WTC11 (cell line): ENCODE measurements around the gene ANKRD18A. TPM values are rescaled to one million over a fixed set of nuclear protein-coding genes. Genes with fewer than 3 reads are reported as not detected.

Experiments
- ATAC-seq: fragments of 200-7000 bp; cut with Tn5 transposase; 2 replicates; pipeline ENCODE4 v1.10.0; 2021; ENCODE audit warnings: mild to moderate bottlenecking, moderate library complexity
- CTCF ChIA-PET: fragments of 300-600 bp; sonication (Branson Sonifier 250); formaldehyde crosslinking; loops from one replicate; lab custom pipeline; 2021; ENCODE audit warnings: antibody characterized with exemption; lab: Charles Lee
- POLR2A ChIA-PET: fragments of 350-600 bp; sonication (Branson Sonifier 250); formaldehyde crosslinking; loops from one replicate; lab custom pipeline; 2021; ENCODE audit warnings: antibody characterized with exemption; lab: Charles Lee
- DNase-seq: peaks from one replicate; pipeline ENCODE4 v3.0.0; 2021; ENCODE audit warnings: low spot score
- H3K27ac Mint-ChIP-seq: 2 replicates; pipeline ENCODE4 v1.8.0; 2021; ENCODE audit warnings: mixed read lengths
- H3K27me3 Mint-ChIP-seq: 2 replicates; pipeline ENCODE4 v1.8.0; 2021; ENCODE audit warnings: low read depth, mild to moderate bottlenecking, moderate library complexity, mixed read lengths
- H3K36me3 Mint-ChIP-seq: 2 replicates; pipeline ENCODE4 v1.8.0; 2021; ENCODE audit warnings: mixed read lengths
- H3K4me1 Mint-ChIP-seq: 2 replicates; pipeline ENCODE4 v1.8.0; 2022; ENCODE audit warnings: mixed read lengths
- H3K4me3 Mint-ChIP-seq: 2 replicates; pipeline ENCODE4 v1.8.0; 2021; ENCODE audit warnings: mild to moderate bottlenecking, moderate library complexity, mixed read lengths
- H3K9me3 Mint-ChIP-seq: 2 replicates; pipeline ENCODE4 v1.8.0; 2021; ENCODE audit warnings: mixed read lengths
- ATF1 ChIP-seq: sonication (generic); formaldehyde crosslinking; IDR thresholded peaks from 2 replicates; pipeline ENCODE4 v1.8.1; 2023; ENCODE audit warnings: mild to moderate bottlenecking, moderate library complexity, missing genetic modification reagents
- CTCF ChIP-seq: fragments of 200-600 bp; IDR thresholded peaks from 2 replicates; pipeline ENCODE4 v1.8.0; 2022; ENCODE audit warnings: antibody characterized with exemption
- FOXJ3 ChIP-seq: sonication (generic); formaldehyde crosslinking; IDR thresholded peaks from 2 replicates; pipeline ENCODE4 v1.9.0; 2021; ENCODE audit warnings: missing genetic modification reagents, mild to moderate bottlenecking, borderline replicate concordance
- FOXP4 ChIP-seq: sonication (generic); formaldehyde crosslinking; IDR thresholded peaks from 2 replicates; pipeline ENCODE4 v1.8.0; 2022; ENCODE audit warnings: mild to moderate bottlenecking, missing genetic modification reagents
- GABPB1 ChIP-seq: sonication (generic); formaldehyde crosslinking; IDR thresholded peaks from 2 replicates; pipeline ENCODE4 v1.8.1; 2023; ENCODE audit warnings: mild to moderate bottlenecking, missing genetic modification reagents
- HMGA2 ChIP-seq: fragments of 250-450 bp; sonication (Bioruptor Pico); IDR thresholded peaks from 2 replicates; pipeline ENCODE4 v1.4.0; 2021; ENCODE audit warnings: mild to moderate bottlenecking, moderate library complexity
- MLX ChIP-seq: sonication (generic); formaldehyde crosslinking; IDR thresholded peaks from 2 replicates; pipeline ENCODE4 v1.8.1; 2023; ENCODE audit warnings: mild to moderate bottlenecking, missing genetic modification reagents, moderate library complexity
- NFYB ChIP-seq: sonication (generic); formaldehyde crosslinking; conservative IDR thresholded peaks from 2 replicates; pipeline ENCODE4 v1.8.0; 2022; ENCODE audit warnings: low read depth, missing genetic modification reagents
- NR2C2 ChIP-seq: sonication (generic); formaldehyde crosslinking; IDR thresholded peaks from 2 replicates; pipeline ENCODE4 v1.8.0; 2022; ENCODE audit warnings: mild to moderate bottlenecking, missing genetic modification reagents
- NR3C1 ChIP-seq: sonication (generic); formaldehyde crosslinking; conservative IDR thresholded peaks from 2 replicates; pipeline ENCODE4 v1.8.1; 2023; ENCODE audit warnings: low read depth, mild to moderate bottlenecking, missing genetic modification reagents
- RELA ChIP-seq: sonication (generic); formaldehyde crosslinking; IDR thresholded peaks from 2 replicates; pipeline ENCODE4 v1.8.1; 2022; ENCODE audit warnings: missing genetic modification reagents, mild to moderate bottlenecking, borderline replicate concordance
- SOX15 ChIP-seq: fragments of 250-450 bp; sonication (Bioruptor Pico); IDR thresholded peaks from 2 replicates; pipeline ENCODE4 v1.9.0; 2021; ENCODE audit warnings: mild to moderate bottlenecking
- STAT6 ChIP-seq: sonication (generic); formaldehyde crosslinking; conservative IDR thresholded peaks from 2 replicates; pipeline ENCODE4 v1.8.1; 2023; ENCODE audit warnings: mild to moderate bottlenecking, low read depth, missing genetic modification reagents, moderate library complexity
- ZNF232 ChIP-seq: sonication (generic); formaldehyde crosslinking; IDR thresholded peaks from 2 replicates; pipeline ENCODE4 v1.8.0; 2022; ENCODE audit warnings: mild to moderate bottlenecking, missing genetic modification reagents
- ZNF281 ChIP-seq: sonication (generic); formaldehyde crosslinking; IDR thresholded peaks from 2 replicates; pipeline ENCODE4 v1.8.0; 2023; ENCODE audit warnings: mild to moderate bottlenecking, missing genetic modification reagents
- ZNF396 ChIP-seq: fragments of 250-450 bp; sonication (Bioruptor Pico); IDR thresholded peaks from 2 replicates; pipeline ENCODE4 v1.8.0; 2021; ENCODE audit warnings: mild to moderate bottlenecking, moderate library complexity, borderline replicate concordance
- ZNF512 ChIP-seq: sonication (generic); formaldehyde crosslinking; IDR thresholded peaks from 2 replicates; pipeline ENCODE4 v1.8.1; 2022; ENCODE audit warnings: missing genetic modification reagents, borderline replicate concordance
- total RNA-seq: library from RNA; stranded (reverse); gene quantifications from 3 replicates; pipeline ENCODE4 v1.2.3, GENCODE V29; 2021

The ANKRD18A gene
- total RNA-seq, 1 experiment from 2014 or later, result 15.7 TPM

GRCh38 chr9:38629511-38629910, 9.1 kb upstream of the ANKRD18A start:
- H3K36me3 Mint-ChIP-seq, result peaks cover 6% of the 10 kb centered on the region

GRCh38 chr9:38626006-38626405, 5.6 kb upstream of the ANKRD18A start:
- POLR2A ChIA-PET, result no interaction called here
- CTCF ChIA-PET, result no interaction called here
- H3K27ac Mint-ChIP-seq, result no peak overlapping the region
- H3K36me3 Mint-ChIP-seq, result peaks cover 19% of the 10 kb centered on the region
- H3K9me3 Mint-ChIP-seq, result peaks cover 26% of the 10 kb centered on the region
- no peak for ATAC-seq
- H3K4me1 Mint-ChIP-seq, result peaks cover 7% of the 10 kb centered on the region
- TF ChIP-seq NR2C2, result no peak
- TF ChIP-seq SOX15 (CRISPR knock-in tag), result no peak
- no peak for TF ChIP-seq ZNF232 (CRISPR knock-in tag)
- TF ChIP-seq STAT6, result no peak
- TF ChIP-seq FOXJ3 (CRISPR knock-in tag), result no peak
- no peak for TF ChIP-seq ATF1 (CRISPR knock-in tag)
- no peak for TF ChIP-seq NR3C1
- no peak for TF ChIP-seq ZNF281 (CRISPR knock-in tag)
- TF ChIP-seq CTCF, result no peak
- no peak for TF ChIP-seq RELA (CRISPR knock-in tag)
- TF ChIP-seq MLX (CRISPR knock-in tag), result no peak
- TF ChIP-seq GABPB1 (CRISPR knock-in tag), result no peak
- TF ChIP-seq NFYB, result no peak
- TF ChIP-seq ZNF512 (CRISPR knock-in tag), result no peak
- no peak for TF ChIP-seq ZNF396 (CRISPR knock-in tag)
- no peak for TF ChIP-seq FOXP4
- H3K27me3 Mint-ChIP-seq, result peaks cover 31% of the 10 kb centered on the region
- no peak overlapping the region for H3K4me3 Mint-ChIP-seq
- DNase-seq, result no peak

More at GRCh38 chr9:38629511-38629910, 9.1 kb upstream of the ANKRD18A start:
- CTCF ChIA-PET, result no interaction called here
- ATAC-seq (no peak), DNase-seq (no peak)
- Mint-ChIP-seq H3K27me3 (peaks cover 2% of the 10 kb centered on the region; the same call in 1 of the 2 replicates), H3K4me3 (no peak overlapping the region), H3K27ac (no peak overlapping the region), H3K4me1 (no peaks in the 10 kb centered on the region), H3K9me3 (peaks cover 23% of the 10 kb centered on the region)
- POLR2A ChIA-PET, result no interaction called here
- TF ChIP-seq HMGA2 (CRISPR knock-in tag), result no peak
